Progenitor cell of endocrine pancreas (in vitro differentiated cells): ENCODE measurements around the gene TAF1A. TPM values are rescaled to one million over a fixed set of nuclear protein-coding genes. Genes with fewer than 3 reads are reported as not detected.

Source experiments
- DNase-seq: peaks from one replicate; pipeline ENCODE4 v3.0.0; 2021; ENCODE audit warnings: low spot score; ENCODE audit not compliant: unreplicated experiment
- H3K27ac Mint-ChIP-seq: 2 replicates; pipeline ENCODE4 v1.8.0; 2021; ENCODE audit warnings: mild to moderate bottlenecking, moderate library complexity, mixed read lengths
- H3K27me3 Mint-ChIP-seq: 2 replicates; pipeline ENCODE4 v1.8.0; 2021; ENCODE audit warnings: mixed read lengths
- H3K36me3 Mint-ChIP-seq: 2 replicates; pipeline ENCODE4 v1.8.0; 2022; ENCODE audit warnings: mixed read lengths; ENCODE audit not compliant: insufficient read depth
- H3K4me1 Mint-ChIP-seq: 2 replicates; pipeline ENCODE4 v1.8.0; 2021; ENCODE audit warnings: low read depth, mixed read lengths
- H3K4me3 Mint-ChIP-seq: 2 replicates; pipeline ENCODE4 v1.8.0; 2021; ENCODE audit warnings: low read depth, mild to moderate bottlenecking, moderate library complexity, mixed read lengths
- H3K9me3 Mint-ChIP-seq: 2 replicates; pipeline ENCODE4 v1.8.0; 2021; ENCODE audit warnings: low read depth, mixed read lengths
- total RNA-seq: library from RNA; stranded (reverse); gene quantifications from 2 replicates; pipeline ENCODE4 v1.2.1, GENCODE V29; 2021
- TF ChIP-seq, protein P1 (sequence below): fragments of 200-600 bp; sonication (generic); IDR thresholded peaks from one replicate; pipeline ENCODE4 v1.5.0; 2021; ENCODE audit warnings: antibody characterized with exemption, mild to moderate bottlenecking; ENCODE audit not compliant: unreplicated experiment

Gene TAF1A
- total RNA-seq, 1 donor from 2014 or later = 19.7 TPM

DNA sequence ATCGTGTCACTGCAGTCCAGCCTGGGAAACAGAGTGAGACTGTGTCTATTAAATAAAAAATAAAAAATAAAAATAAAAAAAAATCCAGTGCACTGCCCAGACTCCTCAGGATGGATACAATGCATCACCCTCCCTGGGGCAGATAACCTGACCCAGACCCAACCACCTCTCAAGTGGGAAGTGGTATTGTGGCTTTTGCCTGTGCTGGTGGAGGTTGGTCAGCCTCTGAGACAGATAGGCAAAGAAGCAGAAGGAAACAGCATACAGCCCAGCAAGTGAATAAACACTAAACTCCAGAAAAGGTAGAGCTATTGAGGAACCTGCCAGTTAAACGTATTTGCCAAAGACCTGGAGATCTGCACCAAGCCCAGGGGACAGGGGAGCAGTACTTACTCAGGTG lies 63.8 kb downstream of the TAF1A start:
- Mint-ChIP-seq H3K36me3 (no peaks in the 10 kb centered on the region), H3K4me1 (no peaks in the 10 kb centered on the region), H3K27ac (no peak overlapping the region), H3K9me3 (peaks cover 6% of the 10 kb centered on the region), H3K4me3 (no peak overlapping the region), H3K27me3 (peaks cover 2% of the 10 kb centered on the region)
- TF ChIP-seq, protein P1, sequence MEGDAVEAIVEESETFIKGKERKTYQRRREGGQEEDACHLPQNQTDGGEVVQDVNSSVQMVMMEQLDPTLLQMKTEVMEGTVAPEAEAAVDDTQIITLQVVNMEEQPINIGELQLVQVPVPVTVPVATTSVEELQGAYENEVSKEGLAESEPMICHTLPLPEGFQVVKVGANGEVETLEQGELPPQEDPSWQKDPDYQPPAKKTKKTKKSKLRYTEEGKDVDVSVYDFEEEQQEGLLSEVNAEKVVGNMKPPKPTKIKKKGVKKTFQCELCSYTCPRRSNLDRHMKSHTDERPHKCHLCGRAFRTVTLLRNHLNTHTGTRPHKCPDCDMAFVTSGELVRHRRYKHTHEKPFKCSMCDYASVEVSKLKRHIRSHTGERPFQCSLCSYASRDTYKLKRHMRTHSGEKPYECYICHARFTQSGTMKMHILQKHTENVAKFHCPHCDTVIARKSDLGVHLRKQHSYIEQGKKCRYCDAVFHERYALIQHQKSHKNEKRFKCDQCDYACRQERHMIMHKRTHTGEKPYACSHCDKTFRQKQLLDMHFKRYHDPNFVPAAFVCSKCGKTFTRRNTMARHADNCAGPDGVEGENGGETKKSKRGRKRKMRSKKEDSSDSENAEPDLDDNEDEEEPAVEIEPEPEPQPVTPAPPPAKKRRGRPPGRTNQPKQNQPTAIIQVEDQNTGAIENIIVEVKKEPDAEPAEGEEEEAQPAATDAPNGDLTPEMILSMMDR = no peak
- DNase-seq = no peak

DNA sequence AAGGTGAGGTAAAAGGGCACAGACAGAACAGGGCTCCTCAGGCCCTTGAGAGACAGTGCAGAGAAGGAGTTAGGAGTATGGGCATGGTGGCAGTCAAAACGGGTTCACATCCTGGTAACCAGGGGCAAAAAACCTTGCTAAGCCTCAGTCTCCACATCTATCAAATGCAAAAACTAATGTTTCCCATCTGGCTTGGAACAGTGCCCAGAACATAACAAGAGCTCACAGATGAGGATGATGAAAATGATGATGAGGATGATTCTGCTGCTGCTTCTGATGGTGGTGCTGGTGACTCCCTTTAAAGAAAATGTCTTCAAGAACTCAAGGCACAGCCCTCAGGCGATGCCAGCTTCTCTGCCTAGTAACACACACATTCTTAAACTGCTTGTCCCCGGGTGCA lies 65.9 kb downstream of the TAF1A start:
- peaks cover 6% of the 10 kb centered on the region for H3K9me3 Mint-ChIP-seq
- H3K36me3 Mint-ChIP-seq = no peaks in the 10 kb centered on the region
- H3K4me1 Mint-ChIP-seq = no peaks in the 10 kb centered on the region
- H3K27ac Mint-ChIP-seq = no peak overlapping the region
- TF ChIP-seq, protein P1 = no peak
- no peak for DNase-seq
- H3K27me3 Mint-ChIP-seq = no peaks in the 10 kb centered on the region
- no peak overlapping the region for H3K4me3 Mint-ChIP-seq

DNA sequence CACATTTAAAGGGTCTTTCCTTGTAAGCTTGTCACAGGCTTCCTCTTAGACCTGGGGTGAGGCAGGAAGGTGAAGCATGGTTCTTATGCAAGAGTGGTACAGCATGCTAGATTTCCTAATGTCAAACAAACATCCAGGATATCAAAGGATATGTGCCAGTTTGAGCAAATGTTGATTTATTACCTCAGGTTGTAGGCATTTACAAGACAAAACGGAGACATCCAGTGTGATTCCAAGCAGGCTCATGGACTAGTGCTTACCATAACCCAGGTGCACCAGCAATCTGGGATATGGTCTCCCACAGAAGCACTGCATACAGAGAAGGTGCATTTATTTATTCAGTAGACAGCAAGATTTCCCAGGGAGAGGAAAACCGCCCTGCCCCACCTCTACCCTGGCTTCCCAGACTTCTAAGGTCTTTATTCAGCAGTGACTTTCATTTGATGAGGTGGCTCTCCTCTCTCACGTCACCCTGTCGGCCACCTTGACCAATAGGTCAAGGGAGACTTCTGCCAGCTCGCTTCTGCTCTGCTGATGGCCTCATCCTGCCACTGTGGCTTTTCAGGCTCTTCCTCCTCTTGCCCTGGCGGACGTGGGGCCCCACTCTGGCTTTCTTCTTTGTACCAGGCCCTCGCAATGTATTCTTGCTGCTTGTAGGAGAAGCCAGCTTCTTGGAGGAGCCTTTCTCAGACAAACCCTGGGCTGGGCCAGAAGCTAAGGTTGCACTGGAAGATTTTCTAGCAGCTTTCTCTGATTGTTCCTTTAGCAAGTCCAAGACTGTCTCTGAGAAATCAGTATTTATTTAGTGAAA lies 67.4 kb downstream of the TAF1A start:
- H3K27me3 Mint-ChIP-seq = no peaks in the 10 kb centered on the region
- no peaks in the 10 kb centered on the region for H3K4me1 Mint-ChIP-seq
- no peak overlapping the region for H3K4me3 Mint-ChIP-seq
- no peaks in the 10 kb centered on the region for H3K36me3 Mint-ChIP-seq
- H3K9me3 Mint-ChIP-seq = peaks cover 6% of the 10 kb centered on the region
- TF ChIP-seq, protein P1 = no peak
- no peak overlapping the region for H3K27ac Mint-ChIP-seq
- DNase-seq = no peak

DNA sequence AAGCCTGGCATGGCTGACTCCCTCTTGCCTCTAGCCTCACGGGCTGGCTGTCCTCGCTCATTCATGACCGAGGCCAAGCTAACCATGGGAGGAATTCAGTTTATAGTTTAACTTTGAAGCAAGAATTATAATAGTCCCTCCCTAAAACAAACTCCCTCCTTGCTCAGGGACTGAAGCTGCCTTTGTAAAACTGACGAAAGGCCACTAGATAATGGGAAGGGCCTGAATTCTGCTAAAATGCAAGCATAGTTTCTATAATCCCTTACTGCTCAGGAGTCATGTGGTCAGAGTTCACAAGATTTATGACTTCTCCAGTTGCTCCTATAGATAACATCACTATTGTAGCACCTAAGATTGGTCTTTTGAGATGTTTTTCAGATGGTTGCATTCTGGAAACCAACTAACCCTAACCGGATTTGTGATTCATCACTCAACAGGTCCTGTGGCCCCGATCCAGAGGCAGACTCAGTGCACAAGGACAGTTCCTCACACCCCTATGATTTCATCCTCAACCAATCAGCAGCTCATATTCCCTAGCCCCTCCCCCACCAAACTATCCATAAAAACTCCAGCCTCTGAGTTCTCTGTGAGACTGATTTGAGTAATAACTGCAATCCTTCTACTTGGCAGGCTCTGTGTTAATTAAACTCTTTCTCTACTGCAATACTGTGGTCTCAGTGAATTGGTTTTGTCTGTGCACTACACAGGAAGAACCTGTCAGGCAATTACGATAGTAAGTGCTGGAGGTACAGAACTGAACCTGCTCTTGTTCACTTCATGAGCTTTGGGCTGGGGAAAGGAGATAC lies 68.2 kb downstream of the TAF1A start:
- no peaks in the 10 kb centered on the region for H3K36me3 Mint-ChIP-seq
- no peaks in the 10 kb centered on the region for H3K4me1 Mint-ChIP-seq
- no peaks in the 10 kb centered on the region for H3K27me3 Mint-ChIP-seq
- H3K4me3 Mint-ChIP-seq = no peak overlapping the region
- TF ChIP-seq, protein P1 = no peak
- no peak overlapping the region for H3K27ac Mint-ChIP-seq
- no peak for DNase-seq
- H3K9me3 Mint-ChIP-seq = peaks cover 6% of the 10 kb centered on the region

Other genes starting within 250 kb of the TAF1A start
- 0.27 and 0.57 TPM in 2 replicates for gene HHIPL2, start 41.8 kb downstream of the TAF1A start, total RNA-seq
- 67.1 and 68.6 TPM in 2 replicates for gene MIA3, start 28.2 kb upstream of the TAF1A start, total RNA-seq
- gene AIDA, start 122.6 kb upstream of the TAF1A start, total RNA-seq = 57.8 and 62.3 TPM in 2 replicates
- gene BROX, start 122.6 kb upstream of the TAF1A start, total RNA-seq = 27.5 and 28.0 TPM in 2 replicates
- gene FAM177B, start 147.3 kb upstream of the TAF1A start, total RNA-seq = not detected in 2 replicates
- 9.1 and 9.3 TPM in 2 replicates for gene DISP1, start 225.1 kb upstream of the TAF1A start, total RNA-seq